ENCODE data around the gene SPATA6. TPM values are rescaled to one million over a fixed set of nuclear protein-coding genes. Genes with fewer than 3 reads are reported as not detected.

SPATA6 gene
- total and polyA plus RNA-seq, 2 of the 4 experiments (the other 2 are of a cell fraction), result 1.1 to 2.0 TPM

GRCh38 chr1:48292706-48293105 is 179.3 kb downstream of the SPATA6 start:
- Histone ChIP-seq H2AK5ac (ENCODE audit: low read depth, low read length) (no peak overlapping the region), H3K27me3 (ENCODE audit: control insufficient read depth, insufficient read depth, low read length) (no peaks in the 10 kb centered on the region), H4K5ac (ENCODE audit: low read depth, low read length) (no peak overlapping the region), H4K91ac (ENCODE audit: insufficient read depth, low read depth, low read length) (no peak overlapping the region), H3K56ac (ENCODE audit: extremely low read depth, insufficient read depth, low read length) (no peak overlapping the region), H3K4me1 (ENCODE audit: control insufficient read depth, insufficient read depth, low read length) (no peaks in the 10 kb centered on the region), H2BK15ac (ENCODE audit: low read depth, low read length) (no peak overlapping the region), H2BK120ac (ENCODE audit: low read depth, low read length) (no peak overlapping the region), H3K9me1 (ENCODE audit: insufficient read depth, low read length) (no peaks in the 10 kb centered on the region; the same call in 1 of the 2 replicates), H3K4ac (ENCODE audit: low read depth, low read length) (no peak overlapping the region), H3K23ac (ENCODE audit: low read depth, low read length) (no peak overlapping the region), H3K27ac (ENCODE audit: insufficient read depth, low read length) (no peak overlapping the region), H2BK20ac (ENCODE audit: low read depth, low read length) (no peak overlapping the region), H2BK5ac (ENCODE audit: low read depth, low read length, poor library complexity, severe bottlenecking) (no peak overlapping the region), H3K4me2 (ENCODE audit: low read depth, low read length) (no peak overlapping the region), H3K18ac (ENCODE audit: low read depth, low read length) (no peak overlapping the region), H4K20me1 (ENCODE audit: insufficient read depth, low read length) (no peaks in the 10 kb centered on the region), H3K9ac (ENCODE audit: low read depth, low read length) (no peak overlapping the region), H4K8ac (ENCODE audit: low read depth in 2 of 2, low read length in 2 of 2) (no peak overlapping the region), H3K36me3 (ENCODE audit: control insufficient read depth, insufficient read depth, low read length) (no peaks in the 10 kb centered on the region), H2AK9ac (replicated peaks; ENCODE audit: low read depth, low read length, poor library complexity) (no peak overlapping the region), H2AFZ (replicated peaks; ENCODE audit: low read length, poor library complexity) (no peak overlapping the region), H3K4me3 (ENCODE audit: insufficient read depth, low read depth, low read length) (no peak overlapping the region), H3K9me3 (ENCODE audit: control insufficient read depth, insufficient read depth, low read length) (no peaks in the 10 kb centered on the region), H3K79me1 (ENCODE audit: low read depth in 1 of 2, low read length in 2 of 2) (no peaks in the 10 kb centered on the region), H3K14ac (replicated peaks; ENCODE audit: low read depth, low read length) (no peak overlapping the region)
- in situ Hi-C loops (cut with MboI; ENCODE audit: low sequenced_read_pairs) (no loop called here), intact Hi-C loops (cut with micrococcal nuclease) (no loop called here), dilution Hi-C loops (cut with HindIII; ENCODE audit: low sequenced_read_pairs, unreplicated experiment) (no loop called here)
- 100% methylated on average over 1 of the region's 5 CpGs; no CpG with 5 or more reads in 1 of the 2 experiments for WGBS, 2 experiments (ENCODE audit: extremely low coverage in 2 of 2, insufficient read length in 1 of 2)
- CTCF ChIA-PET, result no interaction called here
- TF ChIP-seq RFX5 (IDR thresholded peaks at IDR 0.05; ENCODE audit: low read depth, low read length), result no peak
- TF ChIP-seq FOS (IDR thresholded peaks at IDR 0.05; ENCODE audit: low read depth, low read length), result no peak
- TF ChIP-seq BHLHE40 (IDR thresholded peaks at IDR 0.05; ENCODE audit: low read depth, low read length), result no peak
- TF ChIP-seq RCOR1 (IDR thresholded peaks at IDR 0.05; ENCODE audit: insufficient replicate concordance, low read length), result no peak
- no peak for TF ChIP-seq CTCF (conservative IDR thresholded peaks at IDR 0.05; ENCODE audit: low read depth, low read length)
- no peak for TF ChIP-seq MAZ (IDR thresholded peaks at IDR 0.05; ENCODE audit: borderline replicate concordance, low read depth, low read length)
- TF ChIP-seq MAFK (IDR thresholded peaks at IDR 0.05; ENCODE audit: low read depth, low read length), result no peak
- no peak for TF ChIP-seq CEBPB (IDR thresholded peaks at IDR 0.05; ENCODE audit: low read depth, low read length)
- TF ChIP-seq, protein P1, sequence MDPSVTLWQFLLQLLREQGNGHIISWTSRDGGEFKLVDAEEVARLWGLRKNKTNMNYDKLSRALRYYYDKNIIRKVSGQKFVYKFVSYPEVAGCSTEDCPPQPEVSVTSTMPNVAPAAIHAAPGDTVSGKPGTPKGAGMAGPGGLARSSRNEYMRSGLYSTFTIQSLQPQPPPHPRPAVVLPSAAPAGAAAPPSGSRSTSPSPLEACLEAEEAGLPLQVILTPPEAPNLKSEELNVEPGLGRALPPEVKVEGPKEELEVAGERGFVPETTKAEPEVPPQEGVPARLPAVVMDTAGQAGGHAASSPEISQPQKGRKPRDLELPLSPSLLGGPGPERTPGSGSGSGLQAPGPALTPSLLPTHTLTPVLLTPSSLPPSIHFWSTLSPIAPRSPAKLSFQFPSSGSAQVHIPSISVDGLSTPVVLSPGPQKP (IDR thresholded peaks at IDR 0.05; ENCODE audit: borderline replicate concordance, low read depth, low read length), result no peak
- TF ChIP-seq POLR2A (IDR thresholded peaks at IDR 0.05; ENCODE audit: low read depth, low read length), result no peak
- TF ChIP-seq NFE2L2 (IDR thresholded peaks at IDR 0.05; ENCODE audit: low read depth, low read length), result no peak
- no peak for TF ChIP-seq SMC3 (IDR thresholded peaks at IDR 0.05; ENCODE audit: low read depth, low read length)
- no peak for TF ChIP-seq USF2 (IDR thresholded peaks at IDR 0.05; ENCODE audit: low read depth, low read length)
- POLR2A ChIA-PET (ENCODE audit: unreplicated experiment), result no interaction called here
- no peak for DNase-seq
- ATAC-seq (ENCODE audit: low read depth), result no peak
- no TSS peak for BruUV-seq (replicated peaks)
